ENCODE measurements around the gene GAB1.

The GAB1 gene

DNA sequence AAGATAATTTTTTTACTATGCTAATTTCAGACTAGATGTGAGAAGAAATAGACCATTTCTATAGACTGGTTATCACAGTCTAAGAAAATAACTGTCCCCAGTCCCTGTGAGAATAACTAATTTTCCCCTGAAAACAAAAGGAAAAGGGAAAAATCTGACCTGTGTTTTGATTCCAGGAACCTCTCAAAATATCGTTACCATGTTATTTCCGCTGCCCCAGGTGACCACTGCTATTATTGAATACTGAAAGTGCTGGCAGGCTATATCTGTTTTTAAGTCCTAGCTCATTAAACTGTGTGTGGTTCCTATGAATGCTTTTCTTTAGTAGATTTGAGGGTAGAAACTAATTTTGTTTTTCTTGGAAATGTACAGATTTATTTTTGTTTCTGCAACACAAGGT is 83.6 kb downstream of the GAB1 start:
- TF ChIP-seq, protein P1, sequence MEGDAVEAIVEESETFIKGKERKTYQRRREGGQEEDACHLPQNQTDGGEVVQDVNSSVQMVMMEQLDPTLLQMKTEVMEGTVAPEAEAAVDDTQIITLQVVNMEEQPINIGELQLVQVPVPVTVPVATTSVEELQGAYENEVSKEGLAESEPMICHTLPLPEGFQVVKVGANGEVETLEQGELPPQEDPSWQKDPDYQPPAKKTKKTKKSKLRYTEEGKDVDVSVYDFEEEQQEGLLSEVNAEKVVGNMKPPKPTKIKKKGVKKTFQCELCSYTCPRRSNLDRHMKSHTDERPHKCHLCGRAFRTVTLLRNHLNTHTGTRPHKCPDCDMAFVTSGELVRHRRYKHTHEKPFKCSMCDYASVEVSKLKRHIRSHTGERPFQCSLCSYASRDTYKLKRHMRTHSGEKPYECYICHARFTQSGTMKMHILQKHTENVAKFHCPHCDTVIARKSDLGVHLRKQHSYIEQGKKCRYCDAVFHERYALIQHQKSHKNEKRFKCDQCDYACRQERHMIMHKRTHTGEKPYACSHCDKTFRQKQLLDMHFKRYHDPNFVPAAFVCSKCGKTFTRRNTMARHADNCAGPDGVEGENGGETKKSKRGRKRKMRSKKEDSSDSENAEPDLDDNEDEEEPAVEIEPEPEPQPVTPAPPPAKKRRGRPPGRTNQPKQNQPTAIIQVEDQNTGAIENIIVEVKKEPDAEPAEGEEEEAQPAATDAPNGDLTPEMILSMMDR (IDR thresholded peaks at IDR 0.05), result no peak
- Histone ChIP-seq H3K9me3 (ENCODE audit: control insufficient read depth, low read length) (no peaks in the 10 kb centered on the region), H3K79me2 (no peaks in the 10 kb centered on the region), H3K9ac (no peak overlapping the region), H3K4me3 (ENCODE audit: low read depth, low read length) (no peak overlapping the region), H3K4me1 (no peaks in the 10 kb centered on the region), H3K36me3 (ENCODE audit: control insufficient read depth, insufficient read depth, low read length) (no peaks in the 10 kb centered on the region), H3K27me3 (ENCODE audit: control insufficient read depth, insufficient read depth, low read length) (no peaks in the 10 kb centered on the region), H3K27ac (peak overlapping the region; percentile 30), H3K4me2 (ENCODE audit: low read length) (no peak overlapping the region), H2AFZ (no peak overlapping the region)

DNA sequence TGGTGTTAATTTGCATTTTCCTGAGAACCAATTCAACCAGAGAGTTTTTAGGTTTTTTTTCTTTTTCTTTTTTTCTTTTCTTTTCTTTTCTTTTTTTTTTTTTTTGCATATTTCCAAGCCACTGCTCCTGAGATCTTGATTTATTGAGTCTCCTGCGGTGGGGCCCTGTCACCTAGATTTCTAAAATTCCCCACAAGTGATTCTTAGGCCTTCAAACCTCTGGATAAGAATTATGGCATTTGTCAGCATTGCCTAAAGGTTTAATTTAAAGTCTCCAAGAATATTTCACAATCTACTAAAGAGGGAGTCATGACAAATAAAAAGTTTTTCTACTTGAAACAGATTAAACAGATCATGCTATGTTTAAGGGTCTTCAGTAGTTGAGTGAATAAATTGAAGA is 84.9 kb downstream of the GAB1 start:
- Histone ChIP-seq H3K27ac (no peak overlapping the region), H3K27me3 (ENCODE audit: control insufficient read depth, insufficient read depth, low read length) (no peaks in the 10 kb centered on the region), H3K4me3 (ENCODE audit: low read depth, low read length) (no peak overlapping the region), H3K9ac (no peak overlapping the region), H3K9me3 (ENCODE audit: control insufficient read depth, low read length) (no peaks in the 10 kb centered on the region), H3K4me1 (no peaks in the 10 kb centered on the region), H3K4me2 (ENCODE audit: low read length) (no peak overlapping the region), H3K79me2 (no peaks in the 10 kb centered on the region), H3K36me3 (ENCODE audit: control insufficient read depth, insufficient read depth, low read length) (no peaks in the 10 kb centered on the region), H2AFZ (no peak overlapping the region)
- TF ChIP-seq, protein P1 (IDR thresholded peaks at IDR 0.05), result no peak

DNA sequence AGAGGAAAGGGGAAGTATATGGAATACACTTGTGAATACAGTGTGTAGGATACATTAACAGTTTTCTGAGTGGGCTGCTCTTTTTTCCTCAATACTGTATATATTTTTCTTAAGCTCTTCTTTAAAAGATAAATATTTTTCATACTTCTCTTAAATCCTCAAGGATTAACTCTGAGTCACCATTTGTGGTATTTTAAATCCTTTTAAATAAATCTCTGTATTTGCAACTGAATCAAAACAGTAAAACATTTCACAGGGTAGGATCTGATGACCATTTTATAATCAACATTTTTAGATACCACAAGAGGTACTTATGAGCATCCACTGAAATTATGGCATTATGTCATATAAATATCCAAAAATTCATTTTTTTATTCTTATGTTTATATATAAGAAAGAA is 87.6 kb downstream of the GAB1 start:
- H3K9ac ChIP-seq, result no peak overlapping the region
- no peak overlapping the region for H3K27ac ChIP-seq
- no peaks in the 10 kb centered on the region for H3K27me3 ChIP-seq (ENCODE audit: control insufficient read depth, insufficient read depth, low read length)
- no peak overlapping the region for H2AFZ ChIP-seq
- H3K4me1 ChIP-seq, result no peaks in the 10 kb centered on the region
- no peak overlapping the region for H3K4me3 ChIP-seq (ENCODE audit: low read depth, low read length)
- H3K9me3 ChIP-seq (ENCODE audit: control insufficient read depth, low read length), result no peaks in the 10 kb centered on the region
- TF ChIP-seq, protein P1 (IDR thresholded peaks at IDR 0.05), result no peak
- H3K36me3 ChIP-seq (ENCODE audit: control insufficient read depth, insufficient read depth, low read length), result no peaks in the 10 kb centered on the region
- H3K4me2 ChIP-seq (ENCODE audit: low read length), result no peak overlapping the region
- H3K79me2 ChIP-seq, result no peaks in the 10 kb centered on the region

DNA sequence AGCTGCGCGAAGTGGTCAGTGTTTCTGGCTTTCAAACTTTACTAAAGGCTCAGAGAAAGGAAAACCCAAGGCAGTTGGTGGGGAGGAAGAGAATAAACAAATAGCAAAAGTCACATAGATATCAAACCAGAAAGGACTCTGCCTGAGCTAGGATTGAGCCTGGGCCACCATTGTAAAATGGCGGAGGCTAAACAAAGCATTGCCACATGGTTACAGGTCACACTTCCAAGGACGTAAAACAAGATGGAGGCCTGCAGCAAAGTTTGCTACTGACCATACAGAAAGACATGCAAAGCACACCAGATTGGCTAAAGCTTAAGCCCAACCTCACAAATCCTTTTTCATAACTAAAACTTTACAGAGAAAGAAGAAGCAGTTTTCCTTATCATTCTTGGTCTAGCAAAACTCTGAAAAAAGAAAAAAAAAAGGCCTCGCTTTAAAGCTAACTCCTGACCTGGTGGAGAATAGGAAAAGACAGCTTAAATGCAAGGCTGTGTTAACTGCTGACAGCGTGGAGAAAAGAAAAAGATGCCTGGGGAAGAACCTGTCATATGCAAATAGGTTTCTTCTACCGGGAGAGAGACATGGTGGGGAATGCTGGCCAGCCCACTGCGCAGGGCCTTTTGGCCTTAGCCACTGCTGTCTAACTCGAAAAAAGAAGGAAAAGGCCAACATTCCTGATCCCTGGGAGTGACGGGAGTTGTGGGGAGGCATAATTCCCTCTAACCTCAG is 95.0 kb downstream of the GAB1 start:
- Histone ChIP-seq H3K9me3 (ENCODE audit: control insufficient read depth, low read length) (no peaks in the 10 kb centered on the region), H3K79me2 (no peaks in the 10 kb centered on the region), H3K36me3 (ENCODE audit: control insufficient read depth, insufficient read depth, low read length) (no peaks in the 10 kb centered on the region), H3K4me2 (ENCODE audit: low read length) (no peak overlapping the region), H3K9ac (no peak overlapping the region), H3K27ac (no peak overlapping the region), H2AFZ (no peak overlapping the region), H3K27me3 (ENCODE audit: control insufficient read depth, insufficient read depth, low read length) (no peaks in the 10 kb centered on the region), H3K4me1 (no peaks in the 10 kb centered on the region), H3K4me3 (ENCODE audit: low read depth, low read length) (no peak overlapping the region)
- TF ChIP-seq, protein P1 (IDR thresholded peaks at IDR 0.05), result no peak

DNA sequence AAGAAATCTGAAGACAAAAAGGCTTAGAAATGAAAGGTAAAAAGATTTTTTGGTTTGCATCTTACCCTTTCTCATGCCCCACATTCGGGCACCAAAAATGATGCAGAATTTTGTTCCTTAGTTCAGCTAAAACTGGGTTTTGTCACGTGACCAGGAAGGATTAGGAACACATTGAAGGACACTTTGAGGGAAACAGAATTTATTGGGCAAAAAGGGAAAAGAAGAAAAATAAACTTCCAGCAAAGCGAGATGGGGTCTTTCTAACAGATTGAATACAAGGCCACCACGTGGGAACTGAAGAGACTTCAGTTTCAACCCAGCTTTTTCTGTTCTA is 95.5 kb downstream of the GAB1 start:
- Histone ChIP-seq H3K4me1 (no peaks in the 10 kb centered on the region), H3K79me2 (no peaks in the 10 kb centered on the region), H3K36me3 (ENCODE audit: control insufficient read depth, insufficient read depth, low read length) (no peaks in the 10 kb centered on the region), H3K4me3 (ENCODE audit: low read depth, low read length) (no peak overlapping the region), H3K4me2 (ENCODE audit: low read length) (no peak overlapping the region), H3K27ac (no peak overlapping the region), H3K27me3 (ENCODE audit: control insufficient read depth, insufficient read depth, low read length) (no peaks in the 10 kb centered on the region), H3K9ac (no peak overlapping the region), H3K9me3 (ENCODE audit: control insufficient read depth, low read length) (no peaks in the 10 kb centered on the region), H2AFZ (no peak overlapping the region)
- TF ChIP-seq, protein P1 (IDR thresholded peaks at IDR 0.05), result no peak

All from parathyroid adenoma (tissue), 2 donors.